Right renal cortex interstitium (tissue), 3 donors: Measurements from ENCODE around the gene CCDC154. TPM values are rescaled to one million over a fixed set of nuclear protein-coding genes. Genes with fewer than 3 reads are reported as not detected.
"Not testable (repeated sequence)": the region's sequence is repeated elsewhere in the genome, so short reads cannot be mapped to it uniquely, and the experiment has no call there.

Experiments
- DNase-seq, 3 donors: peaks; one replicate each; pipeline ENCODE4 v3.0.0-alpha.2; 2013; ENCODE audit warnings: low read depth in 3 of 3, low spot score in 2 of 3
- polyA plus RNA-seq, 3 donors: library from polyadenylated mRNA; unstranded; fragments of 120-200 nt; gene quantifications; one replicate each; pipeline ENCODE4 v1.2.1, GENCODE V29; 2013; ENCODE audit not compliant: insufficient read length in 3 of 3

The CCDC154 gene
- polyA plus RNA-seq, 3 donors, result 1.0 to 1.7 (median 1.5) TPM

- DNase-seq, result no peak
Measured at GRCh38 chr16:1455190-1456171, 11.1 kb upstream of the CCDC154 start.

DNA sequence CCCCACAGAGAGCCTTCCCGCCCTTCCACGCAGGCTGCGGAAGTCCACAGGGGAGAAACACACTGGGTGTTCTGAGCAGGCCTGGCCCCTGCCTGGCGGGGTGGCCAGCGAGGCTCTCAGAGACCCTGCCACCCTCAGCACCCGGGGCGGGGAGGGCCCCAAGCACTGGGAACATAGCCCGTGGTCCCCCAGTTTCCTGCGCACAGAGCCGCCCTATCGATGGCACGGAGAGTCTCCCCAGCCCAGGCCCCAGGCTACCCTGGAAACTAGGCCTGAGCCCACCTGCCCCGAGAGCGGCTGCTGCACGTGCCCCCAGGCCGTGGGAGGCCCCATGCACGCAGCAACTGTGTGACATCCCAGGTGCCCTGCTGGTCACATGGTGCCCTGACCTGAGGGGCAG is 10.2 kb upstream of the CCDC154 start:
- DNase-seq, result no peak

- DNase-seq, result no peak
Measured at GRCh38 chr16:1453316-1453715, 9.0 kb upstream of the CCDC154 start.

- no peak for DNase-seq
Measured at GRCh38 chr16:1452530-1452929, 8.2 kb upstream of the CCDC154 start.

DNA sequence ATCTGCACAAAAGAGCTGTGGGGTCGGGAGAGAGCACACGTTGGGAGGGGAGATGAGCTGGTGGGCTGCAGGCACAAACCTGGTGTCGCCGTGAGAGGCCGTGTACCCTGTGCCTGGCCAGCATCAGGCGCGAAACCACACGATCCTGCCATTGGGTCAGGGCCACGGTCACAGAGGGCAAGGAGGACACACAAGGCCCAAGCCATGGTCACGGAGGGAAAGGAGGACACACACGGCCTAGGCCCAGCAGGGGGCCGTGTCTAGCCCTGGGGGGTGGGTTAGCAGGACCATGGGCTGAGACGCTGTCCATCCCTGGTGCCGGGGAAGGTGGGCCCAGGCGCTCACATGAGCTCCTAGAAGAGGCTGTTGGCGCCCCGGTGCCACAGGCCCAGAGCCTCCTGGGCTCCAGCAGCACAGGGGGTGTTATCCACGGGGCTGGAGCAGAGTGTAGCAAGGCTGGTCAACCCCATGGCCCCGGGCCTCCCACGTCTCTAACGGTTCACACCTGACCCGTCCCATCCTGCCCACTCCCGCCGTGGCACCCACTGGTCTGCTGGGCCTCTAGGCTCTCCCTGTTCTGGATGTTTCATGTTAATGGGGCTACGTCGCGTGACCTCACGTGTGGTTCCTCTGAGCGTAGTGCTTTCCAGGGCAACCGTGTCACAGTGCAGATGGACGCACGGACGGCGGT is 7.5 kb upstream of the CCDC154 start:
- no peak for DNase-seq

- no peak for DNase-seq
Measured at GRCh38 chr16:1450841-1451240, 6.5 kb upstream of the CCDC154 start.

GRCh38 chr16:1450218-1450617 is 5.9 kb upstream of the CCDC154 start:
- DNase-seq, result no peak

DNA sequence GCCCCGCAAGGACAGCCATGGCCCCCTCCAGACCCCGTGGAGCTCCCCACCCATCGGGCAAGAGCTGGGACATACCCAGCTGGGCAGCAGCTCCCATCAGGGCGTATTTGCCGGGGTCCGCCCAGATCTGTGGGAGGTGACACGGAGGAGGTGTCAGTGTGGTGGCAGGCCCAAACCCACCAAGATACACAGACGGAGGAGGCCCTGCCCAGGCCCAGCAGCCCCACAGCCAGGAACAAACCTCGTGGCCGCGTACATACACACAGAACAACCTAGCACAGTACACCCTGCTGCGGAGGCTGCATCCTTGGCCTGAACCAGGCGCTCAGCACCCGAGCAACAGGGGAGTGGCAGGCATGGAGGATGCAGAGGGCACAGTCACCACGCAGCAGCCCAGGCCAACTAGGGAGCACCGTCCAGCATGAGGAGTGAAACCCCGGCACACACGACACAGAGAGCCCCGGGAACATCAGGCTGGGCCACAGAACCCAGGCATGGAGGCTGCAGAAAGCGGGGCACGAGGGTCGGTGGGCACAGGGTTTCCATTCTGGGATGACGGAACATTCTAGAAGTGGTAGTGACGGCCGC is 4.9 kb upstream of the CCDC154 start:
- DNase-seq, result no peak

DNA sequence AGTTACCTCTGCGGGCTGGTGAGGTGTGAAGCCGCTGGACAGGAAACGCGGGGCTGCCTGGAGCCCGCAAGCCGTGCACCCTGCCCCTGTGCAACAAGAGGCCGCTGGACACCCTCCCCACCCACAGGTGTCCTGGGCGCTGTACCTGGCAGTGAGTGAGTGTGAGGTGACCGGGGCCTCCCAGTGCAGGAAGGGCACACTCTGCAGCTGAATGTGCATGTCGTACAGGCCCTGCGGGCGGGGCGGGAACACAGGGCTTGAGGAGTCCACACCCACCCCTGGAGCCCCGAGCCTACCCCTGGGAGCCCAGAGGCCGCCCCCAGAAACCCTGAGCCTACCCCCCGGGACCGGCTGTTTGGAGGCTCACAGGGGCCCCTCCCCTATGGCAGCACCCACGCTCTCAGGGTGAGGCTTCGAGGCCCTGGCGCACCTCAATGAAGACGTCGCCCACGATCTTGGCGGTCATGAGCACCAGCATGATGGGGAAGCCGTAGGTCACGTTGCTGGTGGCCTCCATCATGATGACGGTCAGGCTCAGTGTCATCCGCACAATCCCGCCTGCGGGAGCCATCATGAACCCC is 4.3 kb upstream of the CCDC154 start:
- no peak for DNase-seq

DNA sequence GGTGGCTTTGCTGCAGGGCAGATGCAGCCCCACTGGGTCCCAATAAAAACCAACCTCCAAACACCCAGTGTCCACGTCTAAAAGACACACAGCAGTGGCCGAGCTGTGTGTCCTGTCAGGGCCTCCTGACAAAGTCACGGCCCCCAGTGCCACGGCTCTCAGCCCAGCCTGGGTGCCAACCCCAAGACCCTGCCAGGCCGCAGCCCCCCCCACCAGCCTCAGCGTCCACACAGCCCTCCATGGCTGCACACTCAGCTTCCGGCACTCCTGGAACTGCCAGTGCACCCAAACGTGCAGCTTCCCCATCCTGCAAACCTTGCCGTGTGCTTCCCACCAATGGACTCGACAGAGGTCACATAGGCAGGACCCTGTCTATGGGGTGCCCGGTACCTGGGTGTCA is 3.6 kb upstream of the CCDC154 start:
- no peak for DNase-seq

DNA sequence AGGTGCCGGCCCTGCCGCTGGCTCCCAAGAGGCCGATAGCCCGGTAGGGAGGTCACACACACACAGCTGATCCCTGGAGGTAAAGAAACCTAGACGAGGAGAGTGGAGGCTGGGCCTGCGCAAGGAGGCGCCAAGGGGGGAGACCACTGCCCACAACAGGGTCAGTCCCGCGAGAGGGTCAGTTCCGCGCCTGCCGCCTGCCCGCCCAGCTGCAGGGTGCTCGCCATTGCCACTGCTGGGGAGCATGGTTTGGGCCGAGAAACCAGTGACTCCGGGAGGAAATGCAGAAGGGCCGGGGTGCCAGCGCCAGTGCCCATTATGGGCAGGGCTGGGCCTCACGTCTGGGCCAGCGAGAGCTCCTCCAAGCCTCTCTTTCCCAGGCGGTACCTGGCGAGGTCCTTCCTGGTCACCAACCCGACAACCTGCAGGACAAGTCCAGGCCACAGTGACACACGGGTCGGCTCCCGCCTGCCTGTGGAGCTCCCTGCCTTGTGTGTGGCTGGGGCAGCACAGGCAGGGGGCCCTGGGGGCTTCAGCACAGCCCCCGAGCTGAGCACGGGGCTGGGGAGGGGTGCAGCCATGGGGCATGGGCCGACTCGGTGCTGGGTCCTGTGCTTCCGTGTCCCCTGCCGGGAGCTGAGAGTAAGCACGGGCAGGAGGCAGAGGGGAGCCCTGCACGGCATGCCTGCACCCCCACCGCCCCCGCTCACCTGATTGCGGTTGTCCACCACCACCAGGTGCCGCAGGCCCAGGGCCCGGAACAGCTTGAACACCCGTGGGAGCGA is 2.1 kb upstream of the CCDC154 start:
- no peak for DNase-seq

DNA sequence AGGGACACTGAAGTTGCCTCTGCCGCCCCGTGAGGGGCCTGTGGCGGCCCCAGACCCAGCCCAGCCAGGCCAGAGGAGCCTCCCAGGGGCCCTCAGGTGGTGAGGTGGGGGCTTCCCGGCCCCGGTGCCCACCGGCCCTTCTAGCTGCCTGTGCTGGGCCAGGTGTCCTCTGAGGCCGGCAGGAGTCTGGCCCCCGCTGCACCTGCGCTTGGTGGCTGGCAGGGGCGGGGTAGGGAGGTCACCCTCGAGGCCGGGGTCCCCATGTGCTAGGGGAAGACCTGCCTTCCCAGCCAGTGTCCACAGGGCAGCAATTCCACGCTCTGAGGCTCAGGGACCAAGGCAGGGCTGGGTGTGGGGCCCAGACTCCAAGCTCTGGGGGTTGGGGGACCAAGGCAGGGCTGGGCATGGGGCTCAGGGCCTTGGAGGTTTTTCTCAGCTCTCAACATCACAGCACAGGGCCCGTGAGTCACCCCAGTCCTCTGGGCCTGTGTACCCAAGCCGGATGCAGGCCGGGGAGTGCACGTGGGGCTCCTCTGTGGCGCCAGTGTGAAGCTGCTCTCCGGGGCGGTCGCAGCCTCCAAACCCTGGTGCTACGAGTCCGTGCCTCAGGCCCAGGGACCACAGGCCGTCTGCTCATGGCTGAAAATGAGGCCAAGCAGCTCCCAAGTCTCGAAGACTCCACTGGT is 1.3 kb upstream of the CCDC154 start:
- DNase-seq, result no peak

DNA sequence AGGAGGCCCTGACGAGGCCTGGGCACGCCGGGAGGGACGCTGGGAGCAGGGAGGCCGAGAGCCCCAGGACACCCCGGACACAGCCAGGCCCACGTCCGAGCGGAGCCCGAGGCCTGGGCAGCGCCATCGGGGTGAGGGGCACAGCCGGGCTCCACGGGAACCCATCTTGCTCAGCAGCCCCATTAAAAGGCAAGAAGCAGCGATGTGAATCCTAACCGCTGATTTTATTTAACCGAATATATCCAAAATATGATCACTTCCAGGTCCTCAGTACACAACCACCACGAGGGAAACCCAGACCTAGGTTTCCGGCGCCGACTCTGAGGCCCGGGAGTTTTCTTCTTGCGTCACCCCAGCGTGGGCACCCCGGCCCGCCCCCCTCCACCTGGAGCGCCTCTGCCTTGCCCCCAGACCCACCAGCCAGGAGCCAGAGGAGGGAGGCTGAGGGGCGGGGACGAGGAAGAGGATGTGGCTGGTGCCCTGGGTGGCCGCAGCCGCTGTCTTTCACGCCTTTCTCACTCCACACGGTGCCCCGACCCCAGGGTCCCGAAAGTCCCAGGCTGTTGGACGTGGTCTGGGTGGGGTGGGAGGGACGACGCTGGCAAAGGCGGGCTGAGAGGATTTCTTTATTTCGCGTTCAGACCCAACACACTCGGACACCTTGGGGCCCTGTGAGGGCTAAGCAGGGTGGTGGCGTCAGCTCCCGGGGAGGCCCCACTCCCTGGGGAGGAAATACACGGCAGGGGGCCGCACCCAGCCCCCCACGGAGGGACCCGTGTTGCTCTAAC is 568 bp upstream of the CCDC154 start:
- no peak for DNase-seq

- DNase-seq, result no peak
Measured at GRCh38 chr16:1443403-1443973, 868 bp downstream of the CCDC154 start.

GRCh38 chr16:1442697-1443096 is 1.7 kb downstream of the CCDC154 start:
- no peak for DNase-seq

DNA sequence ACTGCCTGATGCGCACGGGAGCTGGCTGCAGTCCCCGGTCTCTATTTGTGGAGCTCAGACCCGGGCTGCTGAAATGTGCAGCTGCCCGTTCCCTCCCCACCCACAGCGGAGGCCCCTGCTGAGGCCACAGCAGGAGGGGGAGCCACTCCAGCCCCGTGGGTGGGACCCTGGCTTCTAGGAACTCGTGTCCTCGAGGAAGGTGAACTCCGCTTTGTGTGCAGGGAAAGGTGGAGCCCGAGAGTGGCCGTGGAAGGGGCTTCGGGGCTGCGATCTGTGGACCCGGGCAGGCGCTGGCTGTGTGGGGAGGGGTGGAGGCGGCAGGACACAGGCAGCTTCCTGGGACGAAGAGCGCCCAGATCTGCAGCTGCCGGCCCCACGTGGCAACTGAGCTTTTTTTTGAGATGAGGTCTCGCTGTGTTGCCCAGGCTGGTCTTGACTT is 2.9 kb downstream of the CCDC154 start:
- DNase-seq, result no peak

DNA sequence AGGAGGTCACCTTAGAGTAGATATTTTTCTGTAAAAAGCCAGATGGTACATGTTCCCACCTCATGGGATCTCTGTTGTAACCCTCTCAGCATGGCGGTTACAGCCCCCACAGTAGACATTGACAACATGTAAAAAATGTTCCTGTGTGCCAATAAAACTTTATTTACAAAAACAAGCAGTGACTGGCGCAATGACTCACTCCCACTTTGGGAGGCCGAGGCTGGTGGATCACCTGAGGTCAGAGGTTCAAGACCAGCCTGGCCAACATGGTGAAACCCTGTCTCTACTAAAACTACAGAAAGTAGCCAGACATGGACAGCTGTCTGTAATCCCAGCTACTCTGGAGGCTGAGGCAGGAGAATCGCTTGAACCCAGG is 4.7 kb downstream of the CCDC154 start:
- not testable (repeated sequence) for DNase-seq

GRCh38 chr16:1439058-1439698 is 5.2 kb downstream of the CCDC154 start:
- no peak for DNase-seq
